ENCODE results near the gene IL4R. TPM values are rescaled to one million over a fixed set of nuclear protein-coding genes. Genes with fewer than 3 reads are reported as not detected.

Gene IL4R
- total RNA-seq, 1 experiment from 2014 or later = 28.6 TPM

DNA sequence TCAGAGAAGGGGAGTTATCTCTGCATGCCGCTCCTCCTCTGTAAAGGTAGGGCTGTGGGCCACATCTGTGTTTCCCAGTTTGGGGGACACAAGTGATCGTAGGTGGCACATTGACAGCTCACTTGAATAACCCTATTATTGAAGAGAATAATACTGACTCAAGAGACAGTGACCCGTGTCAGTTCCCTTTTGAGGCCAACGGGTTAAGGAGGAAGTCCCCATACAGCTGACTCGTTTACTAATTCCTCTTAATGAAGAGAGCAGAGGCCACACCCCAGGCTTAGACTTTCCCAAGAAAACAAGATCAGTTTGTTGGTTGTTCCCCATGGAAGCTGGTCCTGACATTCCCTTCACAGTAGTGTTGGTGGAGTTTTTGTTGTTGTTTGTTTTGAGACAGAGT, 33.0 kb downstream of the IL4R start:
- no peak overlapping the region for H3K4me2 ChIP-seq (ENCODE audit: insufficient read depth, insufficient read length, low read length)
- H4K20me1 ChIP-seq (ENCODE audit: control insufficient read depth, insufficient read depth, insufficient read length) = no peaks in the 10 kb centered on the region
- no peak overlapping the region for H2BK12ac ChIP-seq (ENCODE audit: insufficient read length, low read depth, low read length)
- H3K18ac ChIP-seq (ENCODE audit: insufficient read length, low read depth, low read length) = no peak overlapping the region
- H3T11ph ChIP-seq (ENCODE audit: low read length) = no peak overlapping the region
- H2AK5ac ChIP-seq (ENCODE audit: insufficient read length, low read length) = no peak overlapping the region
- no peak overlapping the region for H4K8ac ChIP-seq (replicated peaks; ENCODE audit: insufficient read length, low read depth, low read length)
- no peak overlapping the region for H3K4ac ChIP-seq (ENCODE audit: low read depth, low read length)
- H3K9me3 ChIP-seq (ENCODE audit: control insufficient read depth, low read depth, low read length) = peaks cover 7% of the 10 kb centered on the region
- no peaks in the 10 kb centered on the region for H3K79me2 ChIP-seq (ENCODE audit: insufficient read depth, low read length)
- Mint-ChIP-seq H3K4me3 (no peak overlapping the region), H3K36me3 (ENCODE audit: insufficient read depth in 1 of 3, low read depth in 3 of 3) (peaks cover 28 to 50% (median 41%) of the 10 kb centered on the region in 3 experiments), H3K27me3 (ENCODE audit: low read depth) (no peaks in the 10 kb centered on the region), H3K9me3 (no peaks in the 10 kb centered on the region), H3K27ac (0 out of 7 replicates have a peak overlapping the region, but pooled peaks of 1 of the 3 experiments have one; percentile 34), H3K4me1 (peaks cover 6 to 9% of the 10 kb centered on the region in 2 experiments; a peak in 3 of 4 replicates)
- no peaks in the 10 kb centered on the region for H3K4me1 ChIP-seq (ENCODE audit: insufficient read depth, low read length)
- TF ChIP-seq, protein P1, sequence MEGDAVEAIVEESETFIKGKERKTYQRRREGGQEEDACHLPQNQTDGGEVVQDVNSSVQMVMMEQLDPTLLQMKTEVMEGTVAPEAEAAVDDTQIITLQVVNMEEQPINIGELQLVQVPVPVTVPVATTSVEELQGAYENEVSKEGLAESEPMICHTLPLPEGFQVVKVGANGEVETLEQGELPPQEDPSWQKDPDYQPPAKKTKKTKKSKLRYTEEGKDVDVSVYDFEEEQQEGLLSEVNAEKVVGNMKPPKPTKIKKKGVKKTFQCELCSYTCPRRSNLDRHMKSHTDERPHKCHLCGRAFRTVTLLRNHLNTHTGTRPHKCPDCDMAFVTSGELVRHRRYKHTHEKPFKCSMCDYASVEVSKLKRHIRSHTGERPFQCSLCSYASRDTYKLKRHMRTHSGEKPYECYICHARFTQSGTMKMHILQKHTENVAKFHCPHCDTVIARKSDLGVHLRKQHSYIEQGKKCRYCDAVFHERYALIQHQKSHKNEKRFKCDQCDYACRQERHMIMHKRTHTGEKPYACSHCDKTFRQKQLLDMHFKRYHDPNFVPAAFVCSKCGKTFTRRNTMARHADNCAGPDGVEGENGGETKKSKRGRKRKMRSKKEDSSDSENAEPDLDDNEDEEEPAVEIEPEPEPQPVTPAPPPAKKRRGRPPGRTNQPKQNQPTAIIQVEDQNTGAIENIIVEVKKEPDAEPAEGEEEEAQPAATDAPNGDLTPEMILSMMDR (conservative IDR thresholded peaks at IDR 0.05) = no peak
- no peaks in the 10 kb centered on the region for H3K23me2 ChIP-seq (ENCODE audit: insufficient read length, low read depth, low read length, poor library complexity, severe bottlenecking)
- no CpG with 5 or more reads among the region's 5 CpGs for WGBS (ENCODE audit: extremely low coverage, insufficient read length, low lambda C conversion rate)
- H2BK20ac ChIP-seq (ENCODE audit: low read depth, low read length, poor library complexity, severe bottlenecking) = no peak overlapping the region
- no peak overlapping the region for H4K5ac ChIP-seq (ENCODE audit: insufficient read length, low read depth, low read length)
- no peak overlapping the region for H3K14ac ChIP-seq (ENCODE audit: insufficient read depth, low read length)
- no peak overlapping the region for H3K27ac ChIP-seq (ENCODE audit: insufficient read length, low read depth, low read length)
- H3K79me1 ChIP-seq (ENCODE audit: insufficient read depth, low read depth, low read length, poor library complexity, severe bottlenecking) = no peaks in the 10 kb centered on the region
- H3K9ac ChIP-seq (ENCODE audit: extremely low read depth, insufficient read length, low read length) = no peak overlapping the region
- H2AFZ ChIP-seq (ENCODE audit: low read length) = no peak overlapping the region
- no peak for DNase-seq
- no peak overlapping the region for H2BK5ac ChIP-seq (ENCODE audit: insufficient read length, low read length)
- no peaks in the 10 kb centered on the region for H3K27me3 ChIP-seq (ENCODE audit: insufficient read depth, low read length)
- no peak overlapping the region for H2BK120ac ChIP-seq (ENCODE audit: low read depth, low read length, poor library complexity, severe bottlenecking)
- no peak overlapping the region for H2BK15ac ChIP-seq (ENCODE audit: low read depth, low read length)
- no peak overlapping the region for H3K23ac ChIP-seq (ENCODE audit: insufficient read length, low read depth, low read length)
- no peak overlapping the region for H4K91ac ChIP-seq (ENCODE audit: insufficient read length, low read depth, low read length)
- no peak overlapping the region for H3K56ac ChIP-seq (ENCODE audit: insufficient read length, low read depth, low read length)
